PC-9 (cell line): Measurements from ENCODE around the gene MBP. TPM values are rescaled to one million over a fixed set of nuclear protein-coding genes. Genes with fewer than 3 reads are reported as not detected.

Experiments used
- BruUV-seq: library from RNA; stranded (reverse); fragments of 400-500 nt; replicated peaks from 2 replicates; lab custom pipeline; 2021; lab: Mats Ljungman, UMichigan
- CTCF ChIA-PET: fragments of 300-600 bp; sonication (Branson Sonifier 250); formaldehyde crosslinking; loops from one replicate; lab custom pipeline; 2022; ENCODE audit warnings: antibody characterized with exemption; lab: Charles Lee
- POLR2A ChIA-PET: fragments of 300-600 bp; sonication (Branson Sonifier 250); formaldehyde crosslinking; loops from one replicate; lab custom pipeline; 2022; ENCODE audit warnings: antibody characterized with exemption; ENCODE audit not compliant: unreplicated experiment; lab: Charles Lee
- DNase-seq, 2 experiments: peaks; one replicate each; pipeline versions ENCODE4 v3.0.0 to v3.0.0-alpha.2; 2015 to 2022; ENCODE audit warnings: mixed read lengths in 1 of 2
- H2AFZ ChIP-seq: fragments of 200-600 bp; sonication (generic); 2 replicates; pipeline ENCODE4 v1.8.1; 2017; ENCODE audit warnings: antibody characterized with exemption
- H3F3A ChIP-seq: fragments of 200-600 bp; sonication (generic); 2 replicates; pipeline ENCODE4 v1.8.1; 2017; ENCODE audit warnings: antibody characterized with exemption, mild to moderate bottlenecking, low read depth; ENCODE audit not compliant: insufficient read depth
- H3K27ac ChIP-seq: fragments of 200-600 bp; sonication (generic); 2 replicates; pipeline ENCODE4 v1.6.1; 2016; ENCODE audit warnings: mixed run types
- H3K27me3 ChIP-seq: fragments of 200-600 bp; sonication (generic); 2 replicates; pipeline ENCODE4 v1.6.1; 2016; ENCODE audit warnings: low read depth, mixed run types; ENCODE audit not compliant: insufficient read depth
- H3K36me3 ChIP-seq: fragments of 200-600 bp; sonication (generic); 2 replicates; pipeline ENCODE4 v1.6.1; 2016; ENCODE audit warnings: low read depth, mixed run types
- H3K4me1 ChIP-seq: fragments of 200-600 bp; sonication (generic); replicated peaks from 2 replicates; pipeline ENCODE4 v1.6.1; 2016; ENCODE audit warnings: mixed run types; ENCODE audit not compliant: insufficient read depth
- H3K4me2 ChIP-seq: fragments of 200-600 bp; sonication (generic); 2 replicates; pipeline ENCODE4 v1.6.1; 2017; ENCODE audit warnings: mixed run types
- H3K4me3 ChIP-seq: fragments of 200-600 bp; sonication (generic); 2 replicates; pipeline ENCODE4 v1.6.1; 2016; ENCODE audit warnings: mixed run types
- H3K79me2 ChIP-seq: fragments of 200-600 bp; sonication (generic); 2 replicates; pipeline ENCODE4 v1.6.1; 2017; ENCODE audit warnings: low read depth, mixed run types
- H3K9me2 ChIP-seq: fragments of 200-600 bp; sonication (generic); 2 replicates; pipeline ENCODE4 v1.8.1; 2017; ENCODE audit warnings: mild to moderate bottlenecking; ENCODE audit not compliant: insufficient read depth
- H3K9me3 ChIP-seq: fragments of 200-600 bp; sonication (generic); 2 replicates; pipeline ENCODE4 v1.8.1; 2016; ENCODE audit warnings: low read depth; ENCODE audit not compliant: insufficient read depth
- H4K20me1 ChIP-seq: fragments of 200-600 bp; sonication (generic); 2 replicates; pipeline ENCODE4 v1.8.1; 2017; ENCODE audit not compliant: insufficient read depth
- EZH2 ChIP-seq: fragments of 200-600 bp; sonication (generic); IDR thresholded peaks from 2 replicates; pipeline ENCODE4 v1.8.0; 2017; ENCODE audit warnings: antibody characterized with exemption, low read depth
- intact Hi-C: fragments of 100-400 bp; cut with micrococcal nuclease; formaldehyde crosslinking; loops from one replicate; pipeline ENCODE4 v1.10.0; 2022; ENCODE audit not compliant: unreplicated experiment
- total RNA-seq: library from RNA; stranded (reverse); gene quantifications from 2 replicates; pipeline ENCODE4 v1.2.3, GENCODE V29; 2021
- TF ChIP-seq, protein P1 (sequence below): fragments of 200-600 bp; sonication (generic); conservative IDR thresholded peaks from 2 replicates; pipeline ENCODE4 v1.6.1; 2017; ENCODE audit warnings: mixed run types, antibody characterized with exemption, mild to moderate bottlenecking, moderate library complexity

Gene MBP
- total RNA-seq, 1 experiment from 2014 or later: 37.9 TPM

DNA sequence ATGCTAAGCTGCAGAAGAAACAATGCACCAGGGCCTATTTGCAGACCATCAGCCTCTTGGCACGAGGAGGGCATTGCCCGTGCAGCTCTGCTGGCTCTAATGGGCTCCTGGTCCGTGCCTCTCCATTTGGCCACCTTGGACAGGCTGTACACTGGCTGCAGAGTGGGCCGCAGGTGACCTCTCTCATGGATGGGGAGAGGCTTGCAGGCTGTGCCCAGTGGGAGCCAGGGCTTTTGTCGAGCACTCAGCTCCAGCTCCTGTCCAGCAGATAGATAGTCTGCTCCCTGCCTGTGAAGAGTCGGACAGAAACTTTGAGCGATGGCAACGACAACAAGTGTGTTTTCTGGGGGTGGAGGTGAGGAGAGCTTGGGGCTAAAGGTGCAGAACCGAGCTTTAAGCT lies 100.9 kb downstream of the MBP start:
- H3K27me3 ChIP-seq: no peaks in the 10 kb centered on the region
- TF ChIP-seq, protein P1, sequence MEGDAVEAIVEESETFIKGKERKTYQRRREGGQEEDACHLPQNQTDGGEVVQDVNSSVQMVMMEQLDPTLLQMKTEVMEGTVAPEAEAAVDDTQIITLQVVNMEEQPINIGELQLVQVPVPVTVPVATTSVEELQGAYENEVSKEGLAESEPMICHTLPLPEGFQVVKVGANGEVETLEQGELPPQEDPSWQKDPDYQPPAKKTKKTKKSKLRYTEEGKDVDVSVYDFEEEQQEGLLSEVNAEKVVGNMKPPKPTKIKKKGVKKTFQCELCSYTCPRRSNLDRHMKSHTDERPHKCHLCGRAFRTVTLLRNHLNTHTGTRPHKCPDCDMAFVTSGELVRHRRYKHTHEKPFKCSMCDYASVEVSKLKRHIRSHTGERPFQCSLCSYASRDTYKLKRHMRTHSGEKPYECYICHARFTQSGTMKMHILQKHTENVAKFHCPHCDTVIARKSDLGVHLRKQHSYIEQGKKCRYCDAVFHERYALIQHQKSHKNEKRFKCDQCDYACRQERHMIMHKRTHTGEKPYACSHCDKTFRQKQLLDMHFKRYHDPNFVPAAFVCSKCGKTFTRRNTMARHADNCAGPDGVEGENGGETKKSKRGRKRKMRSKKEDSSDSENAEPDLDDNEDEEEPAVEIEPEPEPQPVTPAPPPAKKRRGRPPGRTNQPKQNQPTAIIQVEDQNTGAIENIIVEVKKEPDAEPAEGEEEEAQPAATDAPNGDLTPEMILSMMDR: no peak
- TF ChIP-seq EZH2: no peak
- intact Hi-C loops: no loop called here
- CTCF ChIA-PET: no interaction called here
- H2AFZ ChIP-seq: no peak overlapping the region
- no peak overlapping the region for H3K27ac ChIP-seq
- H4K20me1 ChIP-seq: peaks cover 8% of the 10 kb centered on the region; the same call in 1 of the 2 replicates
- POLR2A ChIA-PET: no interaction called here
- H3K36me3 ChIP-seq: no peaks in the 10 kb centered on the region
- H3K4me1 ChIP-seq: no peaks in the 10 kb centered on the region
- no peak overlapping the region for H3K4me3 ChIP-seq
- H3K9me3 ChIP-seq: no peaks in the 10 kb centered on the region
- H3K4me2 ChIP-seq: no peak overlapping the region
- no peaks in the 10 kb centered on the region for H3K9me2 ChIP-seq
- H3K79me2 ChIP-seq: peaks cover 26% of the 10 kb centered on the region
- no peaks in the 10 kb centered on the region for H3F3A ChIP-seq
- BruUV-seq: no TSS peak
- no peak for DNase-seq

DNA sequence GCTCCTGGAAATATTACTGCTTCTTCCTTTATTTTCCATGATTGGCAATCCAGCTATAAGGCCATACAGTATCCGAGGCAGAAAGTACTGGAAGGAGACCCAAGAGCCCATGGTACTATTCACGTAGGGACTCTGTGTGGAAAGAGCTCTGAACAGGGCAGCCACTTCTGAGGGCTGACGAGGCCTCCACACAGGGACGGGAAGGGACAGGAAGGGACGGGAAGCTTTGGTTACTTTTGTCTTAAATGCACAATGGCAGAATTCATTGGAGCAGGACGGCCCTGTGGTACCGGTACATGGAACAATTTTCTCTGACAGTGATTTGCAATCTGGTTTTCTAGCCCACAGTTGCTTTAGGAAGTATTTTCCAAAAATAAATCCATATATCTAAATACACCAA lies 102.4 kb downstream of the MBP start:
- no TSS peak for BruUV-seq
- no peak overlapping the region for H3K27ac ChIP-seq
- H3K4me3 ChIP-seq: no peak overlapping the region
- peaks cover 14% of the 10 kb centered on the region; the same call in 1 of the 2 replicates for H4K20me1 ChIP-seq
- H3K4me2 ChIP-seq: no peak overlapping the region
- intact Hi-C loops: no loop called here
- no peak overlapping the region for H2AFZ ChIP-seq
- no peaks in the 10 kb centered on the region for H3K9me3 ChIP-seq
- TF ChIP-seq EZH2: no peak
- no peaks in the 10 kb centered on the region for H3F3A ChIP-seq
- DNase-seq: no peak
- no peaks in the 10 kb centered on the region for H3K27me3 ChIP-seq
- no peaks in the 10 kb centered on the region for H3K36me3 ChIP-seq
- H3K79me2 ChIP-seq: peaks cover 19% of the 10 kb centered on the region
- no peaks in the 10 kb centered on the region for H3K4me1 ChIP-seq
- ChIA-PET POLR2A (no interaction called here), CTCF (no interaction called here)
- no peaks in the 10 kb centered on the region for H3K9me2 ChIP-seq

DNA sequence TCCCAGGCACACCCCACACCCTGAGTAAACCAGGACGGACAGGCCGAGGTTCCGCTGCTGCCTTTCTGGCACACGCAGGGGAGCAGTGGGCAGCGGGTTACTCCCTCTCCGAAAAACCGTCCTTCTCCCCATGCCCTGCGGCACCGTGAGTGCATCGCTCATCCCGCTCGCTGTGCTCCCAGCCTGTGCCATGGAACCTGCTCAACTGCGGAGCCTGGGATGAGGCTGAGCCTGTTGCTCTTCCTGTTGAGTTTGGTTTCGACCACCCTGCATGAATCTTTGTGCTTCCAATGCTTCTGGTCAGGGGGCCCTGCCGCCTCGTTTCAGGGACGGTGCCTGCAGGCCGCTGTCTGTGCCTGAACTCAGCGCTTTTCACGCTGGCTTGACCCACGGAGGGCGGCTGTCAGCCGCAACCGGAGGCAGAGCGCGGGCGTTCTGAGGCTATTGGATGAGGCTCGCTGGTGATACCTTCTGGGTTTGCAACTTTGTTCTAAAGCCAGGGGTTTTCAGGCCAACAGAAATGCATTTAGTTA lies 106.7 kb downstream of the MBP start:
- no TSS peak for BruUV-seq
- TF ChIP-seq EZH2: no peak
- TF ChIP-seq, protein P1: no peak
- no peak for DNase-seq
- Histone ChIP-seq H3F3A (no peaks in the 10 kb centered on the region), H4K20me1 (peaks cover 18% of the 10 kb centered on the region), H3K79me2 (0 out of 2 replicates have a peak, but pooled peaks cover 4% of the 10 kb centered on the region), H3K4me3 (no peak overlapping the region), H3K4me2 (no peak overlapping the region), H3K4me1 (no peaks in the 10 kb centered on the region), H3K27me3 (no peaks in the 10 kb centered on the region), H2AFZ (no peak overlapping the region), H3K36me3 (no peaks in the 10 kb centered on the region), H3K9me2 (no peaks in the 10 kb centered on the region), H3K27ac (no peak overlapping the region), H3K9me3 (no peaks in the 10 kb centered on the region)
- ChIA-PET CTCF (no interaction called here), POLR2A (no interaction called here)
- intact Hi-C loops: no loop called here

DNA sequence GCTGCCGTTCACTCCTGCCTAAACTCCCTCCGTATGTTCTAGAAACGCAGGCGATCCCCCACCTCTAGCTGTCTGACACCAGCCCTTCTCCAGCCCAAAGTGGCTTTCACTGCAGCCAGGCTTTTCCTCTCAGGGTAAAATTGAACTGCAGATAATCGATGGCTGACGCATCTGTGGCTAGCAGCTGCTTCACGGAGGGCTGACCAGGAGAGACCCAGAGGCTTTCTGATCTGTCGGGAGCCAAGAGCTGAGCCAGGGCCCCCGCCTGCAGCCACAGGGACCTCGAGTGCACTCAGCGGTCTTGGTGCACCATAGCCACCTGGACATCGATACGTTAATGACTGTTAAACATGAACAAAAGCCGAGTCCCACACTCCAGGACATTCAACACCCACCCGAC lies 107.5 kb downstream of the MBP start:
- CTCF ChIA-PET: no interaction called here
- Histone ChIP-seq H3K27me3 (no peaks in the 10 kb centered on the region), H4K20me1 (peaks cover 18% of the 10 kb centered on the region), H3K4me1 (no peaks in the 10 kb centered on the region), H3K4me2 (no peak overlapping the region), H3K27ac (no peak overlapping the region), H3K9me3 (no peaks in the 10 kb centered on the region), H3K36me3 (no peaks in the 10 kb centered on the region), H3K9me2 (no peaks in the 10 kb centered on the region), H2AFZ (no peak overlapping the region), H3K79me2 (0 out of 2 replicates have a peak, but pooled peaks cover 4% of the 10 kb centered on the region), H3F3A (no peaks in the 10 kb centered on the region), H3K4me3 (no peak overlapping the region)
- TF ChIP-seq, protein P1: no peak
- TF ChIP-seq EZH2: no peak
- BruUV-seq: no TSS peak
- DNase-seq: no peak
- POLR2A ChIA-PET: no interaction called here
- intact Hi-C loops: no loop called here
